Renal pelvis (tissue), 4 donors: ENCODE measurements around the gene PRCD. TPM values are rescaled to one million over a fixed set of nuclear protein-coding genes. Genes with fewer than 3 reads are reported as not detected.
A peak's percentile ranks its signal among the peaks of the same experiment; 100 is the strongest.
"Not testable (repeated sequence)": the region's sequence is repeated elsewhere in the genome, so short reads cannot be mapped to it uniquely, and the experiment has no call there.

Experiments used
- DNase-seq: peaks from one replicate; pipeline ENCODE4 v3.0.0-alpha.2; 2013
- polyA plus RNA-seq, 3 donors: library from polyadenylated mRNA; unstranded; fragments of 120-200 nt; gene quantifications; one replicate each; pipeline ENCODE4 v1.2.1, GENCODE V29; 2013; ENCODE audit not compliant: insufficient read length in 3 of 3

The PRCD gene
- polyA plus RNA-seq, 3 donors: 2.7 to 5.3 (median 4.6) TPM

GRCh38 chr17:76553178-76553908, 13.5 kb downstream of the PRCD start:
- no peak for DNase-seq

GRCh38 chr17:76554131-76554530, 14.3 kb downstream of the PRCD start:
- no peak for DNase-seq

- no peak for DNase-seq
These were observed 17.0 kb downstream of the PRCD start for GRCh38 chr17:76556765-76557367.

GRCh38 chr17:76557368-76558197, 17.7 kb downstream of the PRCD start:
- DNase-seq: peak; percentile 97

GRCh38 chr17:76558198-76559095, 18.6 kb downstream of the PRCD start:
- DNase-seq: no peak

GRCh38 chr17:76559460-76559859, 19.6 kb downstream of the PRCD start:
- DNase-seq: not testable (repeated sequence)

- DNase-seq: no peak
These were observed 20.4 kb downstream of the PRCD start for GRCh38 chr17:76560036-76560876.

GRCh38 chr17:76560877-76561221, 21.0 kb downstream of the PRCD start:
- DNase-seq: no peak

GRCh38 chr17:76561332-76561731, 21.5 kb downstream of the PRCD start:
- no peak for DNase-seq

GRCh38 chr17:76561799-76562268, 22.0 kb downstream of the PRCD start:
- DNase-seq: no peak

GRCh38 chr17:76562734-76563148, 22.9 kb downstream of the PRCD start:
- DNase-seq: no peak

- not testable (repeated sequence) for DNase-seq
These were observed 23.5 kb downstream of the PRCD start for GRCh38 chr17:76563359-76563758.

GRCh38 chr17:76564991-76565727, 25.3 kb downstream of the PRCD start:
- not testable (repeated sequence) for DNase-seq

GRCh38 chr17:76565728-76566612, 26.1 kb downstream of the PRCD start:
- DNase-seq: no peak

GRCh38 chr17:76566613-76566943, 26.7 kb downstream of the PRCD start:
- DNase-seq: no peak

- no peak for DNase-seq
These were observed 27.2 kb downstream of the PRCD start for GRCh38 chr17:76566988-76567431.

GRCh38 chr17:76567634-76568432, 28.0 kb downstream of the PRCD start:
- no peak for DNase-seq

- no peak for DNase-seq
These were observed 29.0 kb downstream of the PRCD start for GRCh38 chr17:76568811-76569221.
